Measurements from ENCODE around the gene INVS.
"Not testable (repeated sequence)": the region's sequence is repeated elsewhere in the genome, so short reads cannot be mapped to it uniquely, and the experiment has no call there.

INVS gene

GRCh38 chr9:100229561-100229960 lies 130.5 kb downstream of the INVS start:
- H3K4me2 ChIP-seq (ENCODE audit: low read length): no peak overlapping the region
- H3F3A ChIP-seq (ENCODE audit: control insufficient read depth, insufficient read depth): no peaks in the 10 kb centered on the region
- no peaks in the 10 kb centered on the region; the same call in 1 of the 2 replicates for H3K9me3 ChIP-seq (ENCODE audit: control insufficient read depth, insufficient read depth, low read length)
- H3K79me2 ChIP-seq (ENCODE audit: control insufficient read depth, low read length): no peaks in the 10 kb centered on the region
- no peaks in the 10 kb centered on the region for H3K4me1 ChIP-seq (ENCODE audit: control insufficient read depth, low read length)
- H3K9me2 ChIP-seq (replicated peaks; ENCODE audit: control insufficient read depth, low read length): no peaks in the 10 kb centered on the region
- no peaks in the 10 kb centered on the region for H3K27me3 ChIP-seq (ENCODE audit: control insufficient read depth, low read length)
- peaks cover 9% of the 10 kb centered on the region; the same call in 1 of the 2 replicates for H3K36me3 ChIP-seq (ENCODE audit: control insufficient read depth, low read length)
- no peak overlapping the region for H3K4me3 ChIP-seq (ENCODE audit: low read length)
- H4K20me1 ChIP-seq (ENCODE audit: control insufficient read depth, insufficient read depth, low read depth, low read length): no peaks in the 10 kb centered on the region
- TF ChIP-seq CTCF (IDR thresholded peaks at IDR 0.05; ENCODE audit: low read depth, low read length, poor library complexity, severe bottlenecking) (no peak), EZH2phosphoT487 (IDR thresholded peaks at IDR 0.05; ENCODE audit: borderline replicate concordance, low read length) (no peak)
- no peak overlapping the region for H3K27ac ChIP-seq (ENCODE audit: low read depth, low read length)

- not testable (repeated sequence) for H3K4me1 ChIP-seq (ENCODE audit: control insufficient read depth, low read length); H3F3A ChIP-seq (ENCODE audit: control insufficient read depth, insufficient read depth); H3K36me3 ChIP-seq (ENCODE audit: control insufficient read depth, low read length); H3K9me3 ChIP-seq (ENCODE audit: control insufficient read depth, insufficient read depth, low read length); H3K4me3 ChIP-seq (ENCODE audit: low read length); H3K4me2 ChIP-seq (ENCODE audit: low read length); H4K20me1 ChIP-seq (ENCODE audit: control insufficient read depth, insufficient read depth, low read depth, low read length); H3K9me2 ChIP-seq (replicated peaks; ENCODE audit: control insufficient read depth, low read length); H3K79me2 ChIP-seq (ENCODE audit: control insufficient read depth, low read length); H3K27me3 ChIP-seq (ENCODE audit: control insufficient read depth, low read length); H3K27ac ChIP-seq (ENCODE audit: low read depth, low read length)
Observed at GRCh38 chr9:100236986-100237385, 137.9 kb downstream of the INVS start.

GRCh38 chr9:100240512-100240911 lies 141.5 kb downstream of the INVS start:
- TF ChIP-seq EZH2phosphoT487 (IDR thresholded peaks at IDR 0.05; ENCODE audit: borderline replicate concordance, low read length) (no peak), CTCF (IDR thresholded peaks at IDR 0.05; ENCODE audit: low read depth, low read length, poor library complexity, severe bottlenecking) (no peak)

GRCh38 chr9:100267211-100267610 lies 168.2 kb downstream of the INVS start:
- no peaks in the 10 kb centered on the region for H3K9me2 ChIP-seq (replicated peaks; ENCODE audit: control insufficient read depth, low read length)
- no peak overlapping the region for H3K4me3 ChIP-seq (ENCODE audit: low read length)
- no peaks in the 10 kb centered on the region for H4K20me1 ChIP-seq (ENCODE audit: control insufficient read depth, insufficient read depth, low read depth, low read length)
- H3K27me3 ChIP-seq (ENCODE audit: control insufficient read depth, low read length): no peaks in the 10 kb centered on the region
- no peaks in the 10 kb centered on the region for H3K4me1 ChIP-seq (ENCODE audit: control insufficient read depth, low read length)
- H3K36me3 ChIP-seq (ENCODE audit: control insufficient read depth, low read length): 0 out of 2 replicates have a peak, but pooled peaks cover 5% of the 10 kb centered on the region
- no peaks in the 10 kb centered on the region for H3F3A ChIP-seq (ENCODE audit: control insufficient read depth, insufficient read depth)
- H3K79me2 ChIP-seq (ENCODE audit: control insufficient read depth, low read length): no peaks in the 10 kb centered on the region
- no peak overlapping the region for H3K27ac ChIP-seq (ENCODE audit: low read depth, low read length)
- no peaks in the 10 kb centered on the region for H3K9me3 ChIP-seq (ENCODE audit: control insufficient read depth, insufficient read depth, low read length)
- H3K4me2 ChIP-seq (ENCODE audit: low read length): no peak overlapping the region
- no peak for TF ChIP-seq CTCF (IDR thresholded peaks at IDR 0.05; ENCODE audit: low read depth, low read length, poor library complexity, severe bottlenecking)
- no peak for TF ChIP-seq EZH2phosphoT487 (IDR thresholded peaks at IDR 0.05; ENCODE audit: borderline replicate concordance, low read length)

More at GRCh38 chr9:100240512-100240911, 141.5 kb downstream of the INVS start:
- no peak overlapping the region for H3K4me3 ChIP-seq (ENCODE audit: low read length)
- H4K20me1 ChIP-seq (ENCODE audit: control insufficient read depth, insufficient read depth, low read depth, low read length): no peaks in the 10 kb centered on the region
- peaks cover 8% of the 10 kb centered on the region for H3K36me3 ChIP-seq (ENCODE audit: control insufficient read depth, low read length)
- no peaks in the 10 kb centered on the region for H3F3A ChIP-seq (ENCODE audit: control insufficient read depth, insufficient read depth)
- H3K79me2 ChIP-seq (ENCODE audit: control insufficient read depth, low read length): no peaks in the 10 kb centered on the region
- no peak overlapping the region for H3K4me2 ChIP-seq (ENCODE audit: low read length)
- no peaks in the 10 kb centered on the region for H3K9me3 ChIP-seq (ENCODE audit: control insufficient read depth, insufficient read depth, low read length)
- no peak overlapping the region for H3K27ac ChIP-seq (ENCODE audit: low read depth, low read length)
- H3K27me3 ChIP-seq (ENCODE audit: control insufficient read depth, low read length): no peaks in the 10 kb centered on the region
- H3K9me2 ChIP-seq (replicated peaks; ENCODE audit: control insufficient read depth, low read length): no peaks in the 10 kb centered on the region
- H3K4me1 ChIP-seq (ENCODE audit: control insufficient read depth, low read length): no peaks in the 10 kb centered on the region
